Fibroblast of lung (primary cell): ENCODE data around the gene FYN. TPM values are rescaled to one million over a fixed set of nuclear protein-coding genes. Genes with fewer than 3 reads are reported as not detected.

Experiments used
- DNase-seq, 2 donors: peaks; one replicate each; pipeline versions ENCODE4 v3.0.0 to v3.0.0-alpha.2; 2010; ENCODE audit warnings: low read depth in 2 of 2
- H2AFZ ChIP-seq: 2 replicates; pipeline ENCODE4 v1.5.1; 2012; ENCODE audit warnings: low read length, control low read depth, inconsistent platforms
- H3K27ac ChIP-seq: 2 replicates; pipeline ENCODE4 v1.5.1; 2011; ENCODE audit warnings: low read length, control low read depth; ENCODE audit not compliant: insufficient read depth
- H3K27me3 ChIP-seq: 2 replicates; pipeline ENCODE4 v1.5.1; 2011; ENCODE audit warnings: mild to moderate bottlenecking, low read length; ENCODE audit not compliant: control insufficient read depth, insufficient read depth
- H3K36me3 ChIP-seq: 2 replicates; pipeline ENCODE4 v1.5.1; 2011; ENCODE audit warnings: low read length; ENCODE audit not compliant: control insufficient read depth, insufficient read depth
- H3K4me1 ChIP-seq: 2 replicates; pipeline ENCODE4 v1.5.1; 2011; ENCODE audit warnings: low read length; ENCODE audit not compliant: control insufficient read depth, insufficient read depth; ENCODE audit errors: extremely low read depth
- H3K4me2 ChIP-seq: 2 replicates; pipeline ENCODE4 v1.5.1; 2011; ENCODE audit warnings: low read length, control low read depth; ENCODE audit not compliant: insufficient read depth; ENCODE audit errors: extremely low read depth
- H3K4me3 ChIP-seq, 4 experiments: fragments of 200-600 bp in 1 of 4; sonication (generic) in 1 of 4; replicated peaks in 1 of 4; 2 replicates each; pipeline ENCODE4 v1.5.1; 2011 to 2016; ENCODE audit warnings: low read length in 4 of 4, low read depth in 3 of 4, mild to moderate bottlenecking in 3 of 4, control low read depth in 2 of 4, inconsistent platforms in 1 of 4, mixed read lengths in 1 of 4; ENCODE audit not compliant: insufficient read depth in 1 of 4; ENCODE audit errors: control extremely low read depth in 1 of 4
- H3K79me2 ChIP-seq: 2 replicates; pipeline ENCODE4 v1.5.1; 2012; ENCODE audit warnings: mild to moderate bottlenecking, low read length, inconsistent platforms; ENCODE audit not compliant: control insufficient read depth, insufficient read depth
- H3K9ac ChIP-seq: 2 replicates; pipeline ENCODE4 v1.5.1; 2011; ENCODE audit warnings: mild to moderate bottlenecking, low read length, control low read depth; ENCODE audit not compliant: insufficient read depth
- H3K9me3 ChIP-seq: 2 replicates; pipeline ENCODE4 v1.5.1; 2012; ENCODE audit warnings: low read depth, low read length; ENCODE audit not compliant: control insufficient read depth, insufficient read depth
- H4K20me1 ChIP-seq: 2 replicates; pipeline ENCODE4 v1.5.1; 2011; ENCODE audit warnings: low read length; ENCODE audit not compliant: control insufficient read depth, insufficient read depth; ENCODE audit errors: extremely low read depth
- EZH2 ChIP-seq: IDR thresholded peaks from 2 replicates; pipeline ENCODE4 v1.5.1; 2012; ENCODE audit warnings: low read length, control low read depth, mild to moderate bottlenecking; ENCODE audit errors: missing control alignments
- polyA plus RNA-seq, 2 donors: library from polyadenylated mRNA; depleted of rRNA in 1 of 2; stranded (reverse) in 1 of 2; unstranded in 1 of 2; fragments of >200 nt; gene quantifications; 2 replicates each; pipeline ENCODE4 v1.2.1, GENCODE V29; 2011 to 2012; ENCODE audit warnings: missing spikeins in 1 of 2
- total RNA-seq: library from RNA; depleted of rRNA; stranded (reverse); fragments of >200 nt; gene quantifications from 2 replicates; pipeline ENCODE4 v1.2.1, GENCODE V29; 2014
- TF ChIP-seq, protein P1 (sequence below), 2 donors: IDR thresholded peaks in 1 of 2; conservative IDR thresholded peaks in 1 of 2; 1 replicate in 1 of 2; 2 replicates in 1 of 2; pipeline ENCODE4 v1.5.1; 2011 to 2012; ENCODE audit warnings: low read length in 2 of 2, control low read depth in 1 of 2, inconsistent platforms in 1 of 2, low read depth in 1 of 2, mild to moderate bottlenecking in 1 of 2

Gene FYN
- total and polyA plus RNA-seq, 2 donors (not counting 1 experiment from before 2014, with no cell fraction given): 64.7 TPM

DNA sequence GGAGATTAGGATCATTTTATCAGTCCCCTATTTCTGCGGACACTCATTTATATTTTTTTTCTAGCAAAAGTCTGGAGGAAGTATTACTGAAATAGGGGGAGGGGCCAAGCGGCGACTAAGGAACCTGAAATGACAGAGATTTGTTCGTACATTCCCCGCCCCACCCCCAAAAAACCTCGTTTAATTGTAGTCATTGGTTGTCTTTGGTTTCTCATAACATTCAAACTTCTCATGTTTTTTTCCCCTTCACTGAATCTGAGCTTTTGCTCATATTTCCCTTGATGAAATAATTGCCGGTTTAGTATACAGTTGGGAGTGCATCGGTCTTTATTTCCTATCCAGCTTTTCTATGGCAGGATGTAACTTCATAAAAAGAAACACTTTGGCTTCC lies 768 bp upstream of the FYN start:
- H3K79me2 ChIP-seq: peaks cover 13% of the 10 kb centered on the region
- no peak overlapping the region for H3K9ac ChIP-seq
- peak overlapping the region; percentile 61 for H3K27ac ChIP-seq
- H3K4me3 ChIP-seq: peak overlapping the region; percentile 77 to 82 (median 80)
- no peaks in the 10 kb centered on the region for H4K20me1 ChIP-seq
- H3K9me3 ChIP-seq: no peaks in the 10 kb centered on the region
- DNase-seq: peak in 1 of 2 donors; percentile 35
- H3K4me1 ChIP-seq: no peaks in the 10 kb centered on the region
- TF ChIP-seq, protein P1, sequence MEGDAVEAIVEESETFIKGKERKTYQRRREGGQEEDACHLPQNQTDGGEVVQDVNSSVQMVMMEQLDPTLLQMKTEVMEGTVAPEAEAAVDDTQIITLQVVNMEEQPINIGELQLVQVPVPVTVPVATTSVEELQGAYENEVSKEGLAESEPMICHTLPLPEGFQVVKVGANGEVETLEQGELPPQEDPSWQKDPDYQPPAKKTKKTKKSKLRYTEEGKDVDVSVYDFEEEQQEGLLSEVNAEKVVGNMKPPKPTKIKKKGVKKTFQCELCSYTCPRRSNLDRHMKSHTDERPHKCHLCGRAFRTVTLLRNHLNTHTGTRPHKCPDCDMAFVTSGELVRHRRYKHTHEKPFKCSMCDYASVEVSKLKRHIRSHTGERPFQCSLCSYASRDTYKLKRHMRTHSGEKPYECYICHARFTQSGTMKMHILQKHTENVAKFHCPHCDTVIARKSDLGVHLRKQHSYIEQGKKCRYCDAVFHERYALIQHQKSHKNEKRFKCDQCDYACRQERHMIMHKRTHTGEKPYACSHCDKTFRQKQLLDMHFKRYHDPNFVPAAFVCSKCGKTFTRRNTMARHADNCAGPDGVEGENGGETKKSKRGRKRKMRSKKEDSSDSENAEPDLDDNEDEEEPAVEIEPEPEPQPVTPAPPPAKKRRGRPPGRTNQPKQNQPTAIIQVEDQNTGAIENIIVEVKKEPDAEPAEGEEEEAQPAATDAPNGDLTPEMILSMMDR (conservative IDR thresholded peaks at IDR 0.05 in 1 of 2, IDR thresholded peaks at IDR 0.05 in 1 of 2; ENCODE audit: low read depth in 1 of 2, low read length in 2 of 2): no peak
- no peak for TF ChIP-seq EZH2
- no peaks in the 10 kb centered on the region for H3K27me3 ChIP-seq
- peak overlapping the region; percentile 93 for H2AFZ ChIP-seq
- no peaks in the 10 kb centered on the region for H3K36me3 ChIP-seq
- H3K4me2 ChIP-seq: peak overlapping the region; percentile 99

DNA sequence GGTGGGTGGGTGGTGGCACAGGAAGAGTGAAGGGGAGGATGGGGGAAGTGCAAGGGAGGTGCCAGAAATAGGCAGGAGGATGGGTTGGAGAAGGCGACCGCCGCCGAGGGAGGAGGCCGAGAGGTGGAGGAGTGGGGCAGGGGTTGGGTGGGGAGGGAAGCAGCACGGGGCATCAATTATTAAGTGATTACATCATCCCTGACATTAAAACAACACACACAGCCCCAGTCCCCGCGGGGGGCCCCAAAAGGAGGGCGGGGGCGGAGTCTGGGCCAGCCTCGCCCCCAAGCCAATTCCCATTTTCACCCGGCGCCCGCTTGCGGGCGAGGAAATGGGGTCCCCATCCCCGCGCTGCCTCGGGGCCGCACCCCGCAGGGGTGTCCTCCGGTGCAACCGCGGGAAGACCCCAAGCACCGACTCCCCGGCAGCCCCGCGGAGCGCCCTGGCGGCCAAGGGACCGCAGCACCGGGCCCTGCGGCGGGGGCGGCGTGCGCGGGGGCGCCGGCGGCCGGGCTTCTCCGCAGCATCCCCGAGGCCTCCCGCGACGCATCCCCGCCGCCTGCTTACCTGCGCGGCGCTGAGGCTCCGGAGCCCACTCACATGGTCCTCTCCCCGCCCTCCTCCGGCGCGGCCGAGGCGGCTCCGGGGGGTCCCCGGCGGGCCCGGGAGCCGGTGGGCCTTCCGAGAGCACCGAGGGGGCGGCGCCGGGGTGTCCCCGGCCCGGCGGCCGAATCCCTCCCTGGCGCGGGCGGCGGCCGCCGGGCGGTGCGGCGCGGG lies 663 bp downstream of the FYN start:
- Histone ChIP-seq H3K4me3 (peak overlapping the region; percentile 64 to 87 (median 72)), H3K27ac (peak overlapping the region; percentile 57), H3K79me2 (peaks cover 15% of the 10 kb centered on the region), H3K9me3 (no peaks in the 10 kb centered on the region), H3K4me2 (peak overlapping the region; percentile 81), H3K36me3 (no peaks in the 10 kb centered on the region), H4K20me1 (no peaks in the 10 kb centered on the region), H3K27me3 (no peaks in the 10 kb centered on the region), H3K4me1 (no peaks in the 10 kb centered on the region), H2AFZ (peak overlapping the region; percentile 38), H3K9ac (peak overlapping the region; percentile 82)
- peak; percentile 25 to 68 for DNase-seq
- TF ChIP-seq EZH2: no peak
- TF ChIP-seq, protein P1 (conservative IDR thresholded peaks at IDR 0.05 in 1 of 2, IDR thresholded peaks at IDR 0.05 in 1 of 2; ENCODE audit: low read depth in 1 of 2, low read length in 2 of 2): no peak

DNA sequence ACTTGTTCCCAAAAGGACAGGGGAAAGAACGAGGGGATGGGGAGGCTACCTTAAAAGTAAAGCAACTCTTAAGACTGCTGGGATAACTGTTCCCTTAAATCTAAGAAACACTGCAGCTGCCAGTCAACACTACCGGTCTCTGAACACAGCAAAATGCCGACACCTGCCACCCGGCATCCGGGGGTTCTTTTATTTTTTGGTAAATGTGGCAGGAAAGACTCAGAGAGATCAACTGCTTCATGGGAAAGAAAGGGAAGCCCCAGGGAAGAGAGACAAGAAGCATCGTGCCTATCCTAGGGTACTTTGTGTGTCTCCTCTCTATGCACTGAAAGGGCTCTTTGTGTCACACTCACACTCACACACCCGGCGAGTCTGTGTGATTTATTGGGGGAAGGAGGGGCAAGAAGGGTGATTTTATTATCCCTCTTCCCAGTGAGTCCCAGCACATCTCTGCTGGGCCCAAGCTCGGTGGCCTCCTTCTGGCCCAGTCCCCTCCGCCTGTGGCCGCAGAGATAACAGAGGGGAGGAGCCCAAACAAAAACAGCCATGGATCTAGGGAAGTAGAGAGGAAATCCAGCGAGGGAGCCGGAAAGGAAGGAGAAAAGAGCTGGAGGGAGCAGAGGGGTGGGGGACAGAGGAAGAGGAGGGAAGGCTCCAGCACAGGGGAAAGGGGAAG lies 1.4 kb downstream of the FYN start:
- H2AFZ ChIP-seq: peak overlapping the region; percentile 38

More for the DNA sequence above, 1.4 kb downstream of the FYN start:
- Histone ChIP-seq H3K4me1 (no peaks in the 10 kb centered on the region), H3K79me2 (peaks cover 15% of the 10 kb centered on the region), H4K20me1 (no peaks in the 10 kb centered on the region), H3K36me3 (no peaks in the 10 kb centered on the region), H3K27ac (peak overlapping the region; percentile 57), H3K9ac (peak overlapping the region; percentile 47), H3K4me2 (peak overlapping the region; percentile 81), H3K9me3 (no peaks in the 10 kb centered on the region), H3K27me3 (no peaks in the 10 kb centered on the region), H3K4me3 (peak overlapping the region; percentile 64 to 87 (median 72))
- TF ChIP-seq, protein P1 (conservative IDR thresholded peaks at IDR 0.05 in 1 of 2, IDR thresholded peaks at IDR 0.05 in 1 of 2; ENCODE audit: low read depth in 1 of 2, low read length in 2 of 2): no peak
- no peak for TF ChIP-seq EZH2
- DNase-seq: peak; percentile 34 to 42
